H1 (cell line): ENCODE measurements around the gene IVL. TPM values are rescaled to one million over a fixed set of nuclear protein-coding genes. Genes with fewer than 3 reads are reported as not detected.

Source experiments
- CTCF ChIA-PET: fragments of 300-600 bp; sonication (Branson Sonifier 250); formaldehyde crosslinking; loops from one replicate; lab custom pipeline; 2021; ENCODE audit not compliant: partially characterized antibody; lab: Charles Lee
- POLR2A ChIA-PET: fragments of 300-600 bp; sonication (Branson Sonifier 250); formaldehyde crosslinking; loops from one replicate; lab custom pipeline; 2021; ENCODE audit warnings: inconsistent platforms; ENCODE audit not compliant: partially characterized antibody; lab: Charles Lee
- DNase-seq, 2 experiments: peaks; one replicate each; pipeline versions ENCODE4 v3.0.0 to v3.0.0-alpha.2; 2010 to 2022; ENCODE audit warnings: low spot score in 2 of 2, low read depth in 1 of 2, mixed read lengths in 1 of 2
- FAIRE-seq: peaks from 2 replicates; lab custom pipeline; 2011; peaks lifted over from hg19 to GRCh38; lab: Jason Lieb, UNC
- H2AFZ ChIP-seq: 2 replicates; pipeline ENCODE4 v1.8.1; 2012; ENCODE audit warnings: low read length, inconsistent platforms
- H2AK5ac ChIP-seq: 2 replicates; pipeline ENCODE4 v1.6.1; 2013; ENCODE audit warnings: low read depth, low read length
- H2BK120ac ChIP-seq: replicated peaks from 2 replicates; pipeline ENCODE3; 2013; ENCODE audit warnings: low read depth, low read length, inconsistent platforms
- H2BK12ac ChIP-seq: 2 replicates; pipeline ENCODE4 v1.6.1; 2013; ENCODE audit warnings: low read depth, low read length
- H2BK15ac ChIP-seq: 2 replicates; pipeline ENCODE4 v1.6.1; 2013; ENCODE audit warnings: low read length
- H2BK20ac ChIP-seq: 2 replicates; pipeline ENCODE4 v1.6.1; 2013; ENCODE audit warnings: low read length
- H2BK5ac ChIP-seq: 2 replicates; pipeline ENCODE4 v1.6.1; 2013; ENCODE audit warnings: low read depth, low read length
- H3K14ac ChIP-seq: 2 replicates; pipeline ENCODE4 v1.6.1; 2013; ENCODE audit warnings: inconsistent platforms; ENCODE audit not compliant: insufficient read length
- H3K18ac ChIP-seq: 2 replicates; pipeline ENCODE4 v1.6.1; 2013; ENCODE audit warnings: low read length; ENCODE audit errors: extremely low read depth
- H3K23ac ChIP-seq: 2 replicates; pipeline ENCODE4 v1.6.1; 2013; ENCODE audit warnings: inconsistent platforms; ENCODE audit not compliant: insufficient read length
- H3K23me2 ChIP-seq: 2 replicates; pipeline ENCODE4 v1.6.1; 2013; ENCODE audit warnings: low read depth, low read length
- H3K27ac ChIP-seq: 2 replicates; pipeline ENCODE4 v1.6.1; 2011; ENCODE audit warnings: low read depth, low read length, inconsistent platforms
- H3K27me3 ChIP-seq, 4 experiments: replicated peaks in 1 of 4; 1 replicate in 1 of 4; 2 replicates in 3 of 4; pipeline versions ENCODE4 v1.6.1 to v1.8.1; 2011 to 2013; ENCODE audit warnings: low read length in 3 of 4, mild to moderate bottlenecking in 3 of 4, inconsistent platforms in 2 of 4, mixed read lengths in 2 of 4, moderate library complexity in 1 of 4; ENCODE audit not compliant: control insufficient read depth in 3 of 4, insufficient read depth in 3 of 4; ENCODE audit errors: extremely low read depth in 1 of 4
- H3K36me3 ChIP-seq, 4 experiments: 2 replicates each; pipeline versions ENCODE4 v1.6.1 to v1.8.1; 2011 to 2013; ENCODE audit warnings: mild to moderate bottlenecking in 4 of 4, low read length in 3 of 4, moderate library complexity in 2 of 4, control low read depth in 1 of 4, inconsistent platforms in 1 of 4; ENCODE audit not compliant: insufficient read depth in 4 of 4, control insufficient read depth in 2 of 4
- H3K4ac ChIP-seq: replicated peaks from 2 replicates; pipeline ENCODE3; 2013; ENCODE audit warnings: low read length, low read depth, mixed read lengths, inconsistent platforms; ENCODE audit not compliant: insufficient read length
- H3K4me1 ChIP-seq, 4 experiments: replicated peaks in 1 of 4; 1 replicate in 1 of 4; 2 replicates in 3 of 4; pipeline versions ENCODE4 v1.6.1 to v1.8.1; 2011 to 2013; ENCODE audit warnings: low read length in 3 of 4, inconsistent platforms in 2 of 4, mixed read lengths in 1 of 4; ENCODE audit not compliant: insufficient read depth in 4 of 4, control insufficient read depth in 3 of 4
- H3K4me2 ChIP-seq, 2 experiments: 2 replicates each; pipeline versions ENCODE4 v1.6.1 to v1.8.1; 2011 to 2013; ENCODE audit warnings: low read depth in 2 of 2, low read length in 2 of 2, control low read depth in 1 of 2, inconsistent platforms in 1 of 2, mild to moderate bottlenecking in 1 of 2; ENCODE audit not compliant: insufficient read depth in 1 of 2
- H3K4me3 ChIP-seq, 4 experiments: fragments of 200-600, 300-600 bp in 1 of 4; sonication (generic), shearing (Covaris generic), sonication (Bioruptor Twin) in 1 of 4; 2 replicates each; pipeline versions ENCODE4 v1.5.1 to v1.8.1; 2011 to 2016; ENCODE audit warnings: low read length in 4 of 4, low read depth in 3 of 4, control low read depth in 2 of 4, inconsistent platforms in 2 of 4, mild to moderate bottlenecking in 2 of 4, mixed read lengths in 1 of 4, moderate library complexity in 1 of 4; ENCODE audit not compliant: insufficient read depth in 2 of 4; ENCODE audit errors: extremely low read depth in 1 of 4
- H3K56ac ChIP-seq: replicated peaks from 2 replicates; pipeline ENCODE3; 2013; ENCODE audit warnings: low read depth, mild to moderate bottlenecking, mixed read lengths, low read length, inconsistent platforms; ENCODE audit not compliant: insufficient read length
- H3K79me1 ChIP-seq: 2 replicates; pipeline ENCODE4 v1.6.1; 2013; ENCODE audit warnings: low read depth, low read length, control low read depth
- H3K79me2 ChIP-seq, 2 experiments: 2 replicates each; pipeline versions ENCODE4 v1.6.1 to v1.8.1; 2012 to 2013; ENCODE audit warnings: low read length in 2 of 2, mild to moderate bottlenecking in 2 of 2, inconsistent platforms in 1 of 2; ENCODE audit not compliant: insufficient read depth in 2 of 2, control insufficient read depth in 1 of 2
- H3K9ac ChIP-seq, 4 experiments: replicated peaks in 1 of 4; 1 replicate in 1 of 4; 2 replicates in 3 of 4; pipeline versions ENCODE4 v1.6.1 to v1.8.1; 2011 to 2013; ENCODE audit warnings: low read depth in 3 of 4, low read length in 3 of 4, control low read depth in 2 of 4, mild to moderate bottlenecking in 2 of 4, moderate library complexity in 2 of 4, inconsistent platforms in 1 of 4; ENCODE audit errors: extremely low read depth in 1 of 4
- H3K9me3 ChIP-seq, 2 experiments: 2 replicates each; pipeline versions ENCODE4 v1.6.1 to v1.8.1; 2012 to 2013; ENCODE audit warnings: mild to moderate bottlenecking in 2 of 2, moderate library complexity in 2 of 2, control low read depth in 1 of 2, inconsistent platforms in 1 of 2, low read depth in 1 of 2, low read length in 1 of 2, mixed read lengths in 1 of 2; ENCODE audit not compliant: insufficient read depth in 2 of 2
- H4K20me1 ChIP-seq, 2 experiments: replicated peaks in 1 of 2; 2 replicates each; pipeline versions ENCODE3 to v1.8.1; 2011 to 2013; ENCODE audit warnings: inconsistent platforms in 2 of 2, low read length in 2 of 2, mild to moderate bottlenecking in 1 of 2; ENCODE audit not compliant: insufficient read depth in 2 of 2, control insufficient read depth in 1 of 2
- H4K5ac ChIP-seq: 2 replicates; pipeline ENCODE4 v1.6.1; 2013; ENCODE audit warnings: low read length, low read depth, mixed read lengths, inconsistent platforms; ENCODE audit not compliant: insufficient read length
- H4K8ac ChIP-seq: 2 replicates; pipeline ENCODE4 v1.8.0; 2013; ENCODE audit warnings: mild to moderate bottlenecking, moderate library complexity, low read length, inconsistent platforms; ENCODE audit not compliant: insufficient read depth; ENCODE audit errors: extremely low read depth
- H4K91ac ChIP-seq: replicated peaks from 2 replicates; pipeline ENCODE3; 2013; ENCODE audit warnings: low read length, mixed read lengths, inconsistent platforms; ENCODE audit not compliant: insufficient read length
- CBX8 ChIP-seq: fragments of 300-800, 300-1000 bp; sonication (generic); IDR thresholded peaks from 2 replicates; pipeline ENCODE4 v1.7.1; 2016; ENCODE audit warnings: low read depth, low read length, borderline replicate concordance
- HDAC2 ChIP-seq, 2 experiments: fragments of 300-600 bp in 1 of 2; sonication (generic) in 1 of 2; IDR thresholded peaks; 2 replicates each; pipeline ENCODE4 v1.6.1; 2011 to 2012; ENCODE audit warnings: low read depth in 2 of 2, low read length in 2 of 2, mild to moderate bottlenecking in 2 of 2, moderate library complexity in 2 of 2, borderline replicate concordance in 1 of 2, inconsistent platforms in 1 of 2
- KDM1A ChIP-seq: fragments of 200-600, 300-600 bp; sonication (generic); IDR thresholded peaks from 2 replicates; pipeline ENCODE4 v1.7.1; 2016; ENCODE audit warnings: mild to moderate bottlenecking, low read length, borderline replicate concordance
- POLR2A ChIP-seq, 2 experiments: IDR thresholded peaks; 1 replicate in 1 of 2; 2 replicates in 1 of 2; pipeline ENCODE4 v1.6.1; 2011; ENCODE audit warnings: low read depth in 2 of 2, low read length in 2 of 2, mild to moderate bottlenecking in 2 of 2; ENCODE audit errors: control extremely low read depth in 1 of 2
- RFX5 ChIP-seq: IDR thresholded peaks from 2 replicates; pipeline ENCODE4 v1.6.1; 2011; ENCODE audit warnings: low read depth, low read length, improper control_type of control experiment, borderline replicate concordance
- RXRA ChIP-seq: IDR thresholded peaks from 2 replicates; pipeline ENCODE4 v1.6.1; 2011; ENCODE audit warnings: low read depth, mild to moderate bottlenecking, low read length, moderate library complexity; ENCODE audit not compliant: insufficient read depth
- SP1 ChIP-seq: IDR thresholded peaks from 2 replicates; pipeline ENCODE4 v1.6.1; 2011; ENCODE audit warnings: low read depth, low read length
- SP2 ChIP-seq: IDR thresholded peaks from 2 replicates; pipeline ENCODE4 v1.6.1; 2012; ENCODE audit warnings: mild to moderate bottlenecking, low read length, inconsistent platforms
- TEAD4 ChIP-seq: IDR thresholded peaks from 2 replicates; pipeline ENCODE4 v1.6.1; 2012; ENCODE audit warnings: low read depth, low read length, inconsistent platforms, mixed read lengths
- WGBS, 2 experiments: shearing (Covaris generic) in 1 of 2; methylation state at CpG; one replicate each; pipeline versions ENCODE4 v1.1.6 to v1.1.7; 2013 to 2015; ENCODE audit warnings: low lambda C conversion rate in 2 of 2, mixed read lengths in 2 of 2, inconsistent platforms in 1 of 2, low coverage in 1 of 2, missing lambda C conversion rate in 1 of 2; ENCODE audit not compliant: insufficient replicate concordance in 2 of 2, insufficient coverage in 1 of 2, insufficient read length in 1 of 2; ENCODE audit errors: extremely low coverage in 1 of 2, missing lambda C conversion rate in 1 of 2; 5-methylcytosine and 5-hydroxymethylcytosine counted together
- polyA plus RNA-seq, 7 experiments: library from polyadenylated mRNA; depleted of rRNA in 3 of 7; stranded (reverse) in 5 of 7; unstranded in 2 of 7; fragments of >200 nt in 5 of 7; fragments of 200-250 nt in 2 of 7; gene quantifications; 1 replicate in 5 of 7; 2 replicates in 1 of 7; 4 replicates in 1 of 7; pipeline versions ENCODE4 v1.2.1 to v1.2.3, GENCODE V29; 2011 to 2013; ENCODE audit warnings: missing spikeins in 2 of 7, mixed read lengths in 2 of 7
- total RNA-seq: library from RNA; stranded (reverse); fragmentation: NEBNext Ultra II Directional; extraction: Animal tissue kit (Norgen Biotek cat#: 25700); gene quantifications from 2 replicates; pipeline ENCODE4 v1.2.1, GENCODE V29; 2021
- TF ChIP-seq, protein P1 (sequence below), 3 experiments: IDR thresholded peaks; 1 replicate in 2 of 3; 2 replicates in 1 of 3; pipeline versions ENCODE4 v1.5.1 to v1.6.1; 2011; ENCODE audit warnings: low read length in 3 of 3, mild to moderate bottlenecking in 3 of 3, inconsistent platforms in 2 of 3, low read depth in 1 of 3, moderate library complexity in 1 of 3; ENCODE audit not compliant: insufficient read depth in 1 of 3; ENCODE audit errors: control extremely low read depth in 1 of 3
- TF ChIP-seq, protein P2 (sequence below): IDR thresholded peaks from 2 replicates; pipeline ENCODE4 v1.6.1; 2011; ENCODE audit warnings: low read length, improper control_type of control experiment

Gene IVL
- total and polyA plus RNA-seq, 2 of the 8 experiments (the other 6 are each of a cell fraction or from before 2014, with no cell fraction given): not detected

DNA sequence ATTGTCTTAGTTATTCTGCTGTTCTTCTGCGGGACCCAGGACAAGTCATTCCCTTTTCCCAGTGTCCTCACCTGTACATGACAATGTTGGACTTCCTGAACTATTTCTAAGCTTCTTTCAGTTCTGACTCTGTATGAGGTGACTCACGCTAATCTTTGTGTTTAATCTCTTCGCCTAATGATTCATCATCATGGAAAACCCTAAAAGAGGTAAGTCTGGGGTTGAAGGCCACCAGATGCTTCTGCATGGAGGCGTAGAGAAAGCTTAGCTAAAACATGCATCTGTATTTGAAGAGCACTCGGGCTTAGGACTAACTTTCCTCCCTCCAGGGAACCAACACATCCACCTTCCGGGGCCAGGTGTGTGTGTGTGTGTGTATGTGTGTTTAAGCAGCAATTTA, 46.1 kb downstream of the IVL start:
- Histone ChIP-seq H3K23me2 (no peaks in the 10 kb centered on the region; the same call in 1 of the 2 replicates), H3K4me3 (no peak overlapping the region), H3K4me2 (no peak overlapping the region), H3K56ac (no peak overlapping the region), H3K9ac (no peak overlapping the region), H3K36me3 (no peaks in the 10 kb centered on the region), H3K14ac (no peak overlapping the region), H2BK120ac (no peak overlapping the region), H4K5ac (no peak overlapping the region), H3K27me3 (no peaks in the 10 kb centered on the region), H3K4ac (no peak overlapping the region), H4K91ac (no peak overlapping the region), H2BK20ac (no peak overlapping the region), H3K4me1 (no peaks in the 10 kb centered on the region), H3K18ac (no peak overlapping the region), H3K79me1 (no peaks in the 10 kb centered on the region), H4K20me1 (no peaks in the 10 kb centered on the region), H2BK12ac (no peak overlapping the region), H2BK5ac (no peak overlapping the region), H3K9me3 (peaks cover 0 to 5% of the 10 kb centered on the region in 2 experiments; a peak in 1 of 4 replicates), H4K8ac (no peak overlapping the region), H3K23ac (no peak overlapping the region), H2BK15ac (no peak overlapping the region), H2AFZ (no peak overlapping the region), H3K79me2 (no peaks in the 10 kb centered on the region), H3K27ac (no peak overlapping the region), H2AK5ac (no peak overlapping the region)
- FAIRE-seq: no peak
- ChIA-PET CTCF (interaction anchor here (1.3 to 1.7 kb wide), 2 partner anchors 8 to 238 kb away, joined by 3 to 7 read pairs; no protein-coding TSS in a partner anchor), POLR2A (no interaction called here)
- DNase-seq: no peak
- 85% methylated on average over 6 of the region's 6 CpGs; no CpG with 5 or more reads in 1 of the 2 experiments for WGBS, 2 experiments
- TF ChIP-seq RXRA: no peak
- TF ChIP-seq, protein P1, sequence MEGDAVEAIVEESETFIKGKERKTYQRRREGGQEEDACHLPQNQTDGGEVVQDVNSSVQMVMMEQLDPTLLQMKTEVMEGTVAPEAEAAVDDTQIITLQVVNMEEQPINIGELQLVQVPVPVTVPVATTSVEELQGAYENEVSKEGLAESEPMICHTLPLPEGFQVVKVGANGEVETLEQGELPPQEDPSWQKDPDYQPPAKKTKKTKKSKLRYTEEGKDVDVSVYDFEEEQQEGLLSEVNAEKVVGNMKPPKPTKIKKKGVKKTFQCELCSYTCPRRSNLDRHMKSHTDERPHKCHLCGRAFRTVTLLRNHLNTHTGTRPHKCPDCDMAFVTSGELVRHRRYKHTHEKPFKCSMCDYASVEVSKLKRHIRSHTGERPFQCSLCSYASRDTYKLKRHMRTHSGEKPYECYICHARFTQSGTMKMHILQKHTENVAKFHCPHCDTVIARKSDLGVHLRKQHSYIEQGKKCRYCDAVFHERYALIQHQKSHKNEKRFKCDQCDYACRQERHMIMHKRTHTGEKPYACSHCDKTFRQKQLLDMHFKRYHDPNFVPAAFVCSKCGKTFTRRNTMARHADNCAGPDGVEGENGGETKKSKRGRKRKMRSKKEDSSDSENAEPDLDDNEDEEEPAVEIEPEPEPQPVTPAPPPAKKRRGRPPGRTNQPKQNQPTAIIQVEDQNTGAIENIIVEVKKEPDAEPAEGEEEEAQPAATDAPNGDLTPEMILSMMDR (IDR thresholded peaks at IDR 0.05; ENCODE audit: control extremely low read depth in 1 of 3, insufficient read depth in 1 of 3, low read depth in 1 of 3, low read length in 3 of 3): no peak
- TF ChIP-seq HDAC2 (IDR thresholded peaks at IDR 0.05; ENCODE audit: borderline replicate concordance in 1 of 2, low read depth in 2 of 2, low read length in 2 of 2): no peak
- TF ChIP-seq, protein P2, sequence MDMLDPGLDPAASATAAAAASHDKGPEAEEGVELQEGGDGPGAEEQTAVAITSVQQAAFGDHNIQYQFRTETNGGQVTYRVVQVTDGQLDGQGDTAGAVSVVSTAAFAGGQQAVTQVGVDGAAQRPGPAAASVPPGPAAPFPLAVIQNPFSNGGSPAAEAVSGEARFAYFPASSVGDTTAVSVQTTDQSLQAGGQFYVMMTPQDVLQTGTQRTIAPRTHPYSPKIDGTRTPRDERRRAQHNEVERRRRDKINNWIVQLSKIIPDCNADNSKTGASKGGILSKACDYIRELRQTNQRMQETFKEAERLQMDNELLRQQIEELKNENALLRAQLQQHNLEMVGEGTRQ: no peak
- no peak for TF ChIP-seq RFX5
- no peak for TF ChIP-seq CBX8
- TF ChIP-seq SP1: no peak
- no peak for TF ChIP-seq KDM1A
- no peak for TF ChIP-seq POLR2A (IDR thresholded peaks at IDR 0.05; ENCODE audit: control extremely low read depth in 1 of 2, low read depth in 2 of 2, low read length in 2 of 2)
- TF ChIP-seq TEAD4: no peak
- TF ChIP-seq SP2: no peak
